HG02798 (cell line): Measurements from ENCODE around the gene SYNJ2.

ENCODE experiments used
- ATAC-seq: cut with Tn5 transposase; IDR thresholded peaks from one replicate; pipeline ENCODE4 v1.9.1; 2021; ENCODE audit warnings: mild to moderate bottlenecking; ENCODE audit not compliant: unreplicated experiment, poor library complexity

Gene SYNJ2

GRCh38 chr6:157980288-157981131 lies 1.2 kb upstream of the SYNJ2 start:
- ATAC-seq: no peak

GRCh38 chr6:157981132-157981394 lies 600 bp upstream of the SYNJ2 start:
- peak; percentile 21 for ATAC-seq

GRCh38 chr6:157982102-157982562 lies 469 bp downstream of the SYNJ2 start:
- ATAC-seq: peak; percentile 30

GRCh38 chr6:157982563-157983405 lies 1.1 kb downstream of the SYNJ2 start:
- ATAC-seq: no peak

GRCh38 chr6:157983406-157984119 lies 1.9 kb downstream of the SYNJ2 start:
- ATAC-seq: no peak

GRCh38 chr6:157984128-157984527 lies 2.5 kb downstream of the SYNJ2 start:
- no peak for ATAC-seq

- no peak for ATAC-seq
Measured at GRCh38 chr6:157984686-157985225, 3.1 kb downstream of the SYNJ2 start.

GRCh38 chr6:157985378-157986155 lies 3.9 kb downstream of the SYNJ2 start:
- no peak for ATAC-seq

GRCh38 chr6:157987788-157988699 lies 6.4 kb downstream of the SYNJ2 start:
- ATAC-seq: no peak

- ATAC-seq: no peak
Measured at GRCh38 chr6:157988700-157989063, 7.0 kb downstream of the SYNJ2 start.

- no peak for ATAC-seq
Measured at GRCh38 chr6:157989541-157990289, 8.1 kb downstream of the SYNJ2 start.

GRCh38 chr6:157990321-157991066 lies 8.8 kb downstream of the SYNJ2 start:
- ATAC-seq: no peak

GRCh38 chr6:157991067-157991432 lies 9.4 kb downstream of the SYNJ2 start:
- ATAC-seq: no peak

GRCh38 chr6:157993076-157993475 lies 11.4 kb downstream of the SYNJ2 start:
- ATAC-seq: no peak

GRCh38 chr6:157994125-157994795 lies 12.6 kb downstream of the SYNJ2 start:
- no peak for ATAC-seq

GRCh38 chr6:157995458-157995857 lies 13.8 kb downstream of the SYNJ2 start:
- ATAC-seq: no peak

GRCh38 chr6:157996201-157996712 lies 14.6 kb downstream of the SYNJ2 start:
- ATAC-seq: no peak
